ENCODE results near the gene CXCL11.

CXCL11 gene

DNA sequence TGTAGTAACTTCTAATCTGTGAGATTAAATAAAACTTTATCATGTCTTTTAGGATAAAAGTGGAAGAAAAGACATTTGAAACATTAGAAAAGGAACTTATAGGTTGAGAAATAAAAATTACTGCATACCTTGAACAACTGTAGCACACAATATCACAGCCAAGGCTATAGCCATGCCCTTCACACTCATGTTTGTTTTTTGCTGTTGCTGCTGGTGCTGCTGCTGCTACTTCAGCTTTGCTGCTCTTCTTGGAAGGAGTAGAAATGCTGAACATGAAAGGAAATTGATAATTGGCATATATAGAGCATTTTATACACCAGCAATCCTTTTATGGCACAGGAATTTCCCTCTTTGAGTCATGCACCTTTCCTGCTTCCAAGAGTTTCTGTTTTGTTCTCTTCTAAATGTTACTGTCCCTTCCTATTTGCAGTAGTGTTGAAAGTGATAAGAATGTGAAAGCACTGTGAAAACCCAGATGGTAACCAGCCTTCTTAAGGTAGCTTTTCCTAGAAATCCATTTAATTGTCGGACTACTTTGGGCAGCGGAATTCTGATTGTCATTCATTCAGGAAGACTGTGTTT lies at the start of gene CXCL11:
CXCL11 (minus strand) TSS at position 272 of the 582 bp plus-strand sequence; CDS start at position 189, 83 bp downstream.
- Histone ChIP-seq H3K27ac (ENCODE audit: low read depth, low read length) (no peak within 1 kb of the TSS), H3K9ac (ENCODE audit: low read depth in 1 of 2, low read length in 2 of 2) (no peak within 1 kb of the TSS), H3K4me1 (ENCODE audit: control insufficient read depth in 1 of 2, insufficient read depth in 2 of 2, low read length in 2 of 2) (no peaks in the 10 kb centered on the region), H3K36me3 (ENCODE audit: control insufficient read depth in 1 of 2, insufficient read depth in 2 of 2, low read length in 2 of 2) (no peaks in the 10 kb centered on the region), H3K27me3 (ENCODE audit: control insufficient read depth in 1 of 2, insufficient read depth in 2 of 2, low read length in 2 of 2) (no peaks in the 10 kb centered on the region), H3K9me3 (ENCODE audit: control insufficient read depth in 1 of 2, low read length in 2 of 2) (no peaks in the 10 kb centered on the region), H3K4me3 (ENCODE audit: low read depth in 1 of 2, low read length in 2 of 2) (no peak within 1 kb of the TSS)

DNA sequence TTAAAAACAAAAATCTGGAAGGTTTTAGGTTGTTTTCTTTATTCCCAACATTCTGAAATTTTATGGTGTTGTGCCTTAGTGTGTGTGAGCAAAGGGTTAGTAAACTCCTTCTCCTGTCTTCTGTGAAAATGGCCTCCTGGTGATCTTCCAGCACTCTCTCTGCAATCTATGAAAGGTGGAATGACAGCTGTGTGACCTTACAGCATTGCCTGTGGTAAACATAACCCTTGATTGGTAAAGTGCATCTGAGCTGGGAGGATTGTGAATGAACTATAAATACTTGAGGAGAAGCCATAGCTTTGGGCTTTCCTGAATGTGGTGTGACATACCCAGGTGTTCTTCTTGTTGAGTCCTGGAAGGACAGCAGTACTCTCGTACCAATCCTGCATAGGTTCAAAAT lies 48.7 kb upstream of the CXCL11 start:
- peaks cover 0 to 4% of the 10 kb centered on the region in 2 donors for H3K27me3 ChIP-seq (ENCODE audit: control insufficient read depth in 1 of 2, insufficient read depth in 2 of 2, low read length in 2 of 2)
- no peak overlapping the region for H3K4me3 ChIP-seq (ENCODE audit: low read depth in 1 of 2, low read length in 2 of 2)
- H3K9ac ChIP-seq (ENCODE audit: low read depth in 1 of 2, low read length in 2 of 2) = no peak overlapping the region
- H3K27ac ChIP-seq (ENCODE audit: low read depth, low read length) = no peak overlapping the region
- H3K36me3 ChIP-seq (ENCODE audit: control insufficient read depth in 1 of 2, insufficient read depth in 2 of 2, low read length in 2 of 2) = no peaks in the 10 kb centered on the region
- H3K9me3 ChIP-seq (ENCODE audit: control insufficient read depth in 1 of 2, low read length in 2 of 2) = no peaks in the 10 kb centered on the region
- H3K4me1 ChIP-seq (ENCODE audit: control insufficient read depth in 1 of 2, insufficient read depth in 2 of 2, low read length in 2 of 2) = no peaks in the 10 kb centered on the region

DNA sequence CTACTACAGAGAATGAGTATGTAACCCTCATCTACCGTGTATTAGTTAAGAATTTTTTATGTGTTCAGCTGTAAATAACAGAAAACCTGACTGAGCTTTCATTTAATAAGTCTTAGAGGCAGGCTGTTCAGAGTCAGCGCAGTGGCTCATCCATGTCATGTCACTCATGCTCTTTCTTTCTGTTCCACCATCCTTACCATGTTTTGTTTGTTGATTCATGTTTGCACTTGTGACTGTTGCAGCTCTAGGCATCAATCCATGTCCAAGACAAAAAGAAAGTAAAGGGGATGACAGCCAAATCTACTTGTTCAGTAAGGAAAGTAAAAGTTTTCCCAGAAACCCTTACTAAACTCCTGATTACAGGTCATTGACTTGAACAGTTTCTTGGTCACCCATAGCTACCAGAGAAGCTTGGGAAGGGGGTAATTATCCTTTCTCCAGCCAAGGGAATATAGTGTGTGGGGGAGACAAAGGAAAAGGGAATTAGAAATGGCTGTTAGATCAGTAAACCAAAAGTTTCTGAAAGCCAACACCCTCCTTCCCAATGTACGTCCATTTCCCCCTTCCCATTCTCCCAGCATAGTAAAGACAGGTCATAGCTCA lies 47.6 kb upstream of the CXCL11 start:
- Histone ChIP-seq H3K4me1 (ENCODE audit: control insufficient read depth in 1 of 2, insufficient read depth in 2 of 2, low read length in 2 of 2) (no peaks in the 10 kb centered on the region), H3K9ac (ENCODE audit: low read depth in 1 of 2, low read length in 2 of 2) (no peak overlapping the region), H3K27me3 (ENCODE audit: control insufficient read depth in 1 of 2, insufficient read depth in 2 of 2, low read length in 2 of 2) (peaks cover 0 to 4% of the 10 kb centered on the region in 2 donors), H3K27ac (ENCODE audit: low read depth, low read length) (no peak overlapping the region), H3K4me3 (ENCODE audit: low read depth in 1 of 2, low read length in 2 of 2) (no peak overlapping the region), H3K9me3 (ENCODE audit: control insufficient read depth in 1 of 2, low read length in 2 of 2) (no peaks in the 10 kb centered on the region), H3K36me3 (ENCODE audit: control insufficient read depth in 1 of 2, insufficient read depth in 2 of 2, low read length in 2 of 2) (no peaks in the 10 kb centered on the region)

DNA sequence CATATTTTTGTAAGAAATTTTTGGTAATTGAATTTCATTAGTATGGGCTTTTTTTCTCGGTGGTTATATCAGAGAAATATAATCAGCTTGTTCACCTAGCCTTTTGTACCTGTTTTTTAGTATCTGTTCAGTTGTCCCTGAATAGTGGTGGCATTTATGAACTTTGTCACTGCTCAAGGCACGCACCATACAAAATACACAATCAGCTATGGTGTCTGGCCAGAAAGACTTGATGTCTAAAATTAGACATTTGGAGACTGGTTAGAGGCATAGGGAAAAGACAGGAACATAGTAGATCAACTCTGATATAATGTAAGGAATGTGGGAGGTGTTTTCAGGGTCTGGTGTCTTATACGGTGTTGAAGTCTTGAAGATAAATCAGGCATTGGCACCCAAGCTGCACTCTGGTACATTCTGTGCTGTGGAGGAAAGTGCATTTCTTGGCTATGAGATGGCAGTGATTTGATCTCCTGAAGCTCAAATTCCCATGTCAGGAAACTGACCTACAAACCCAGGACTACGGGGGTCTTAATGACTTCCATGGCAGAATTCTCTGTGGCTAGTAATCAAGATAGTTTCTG lies 42.3 kb upstream of the CXCL11 start:
- Histone ChIP-seq H3K27ac (ENCODE audit: low read depth, low read length) (no peak overlapping the region), H3K36me3 (ENCODE audit: control insufficient read depth in 1 of 2, insufficient read depth in 2 of 2, low read length in 2 of 2) (no peaks in the 10 kb centered on the region), H3K9me3 (ENCODE audit: control insufficient read depth in 1 of 2, low read length in 2 of 2) (no peaks in the 10 kb centered on the region), H3K4me1 (ENCODE audit: control insufficient read depth in 1 of 2, insufficient read depth in 2 of 2, low read length in 2 of 2) (no peaks in the 10 kb centered on the region), H3K27me3 (ENCODE audit: control insufficient read depth in 1 of 2, insufficient read depth in 2 of 2, low read length in 2 of 2) (peaks cover 0 to 4% of the 10 kb centered on the region in 2 donors), H3K4me3 (ENCODE audit: low read depth in 1 of 2, low read length in 2 of 2) (no peak overlapping the region), H3K9ac (ENCODE audit: low read depth in 1 of 2, low read length in 2 of 2) (no peak overlapping the region)

- Histone ChIP-seq H3K4me3 (ENCODE audit: low read depth in 1 of 2, low read length in 2 of 2) (no peak overlapping the region), H3K27ac (ENCODE audit: low read depth, low read length) (no peak overlapping the region), H3K9me3 (ENCODE audit: control insufficient read depth in 1 of 2, low read length in 2 of 2) (no peaks in the 10 kb centered on the region), H3K36me3 (ENCODE audit: control insufficient read depth in 1 of 2, insufficient read depth in 2 of 2, low read length in 2 of 2) (no peaks in the 10 kb centered on the region), H3K27me3 (ENCODE audit: control insufficient read depth in 1 of 2, insufficient read depth in 2 of 2, low read length in 2 of 2) (peaks cover 0 to 4% of the 10 kb centered on the region in 2 donors), H3K4me1 (ENCODE audit: control insufficient read depth in 1 of 2, insufficient read depth in 2 of 2, low read length in 2 of 2) (no peaks in the 10 kb centered on the region), H3K9ac (ENCODE audit: low read depth in 1 of 2, low read length in 2 of 2) (no peak overlapping the region)
Measured at GRCh38 chr4:76074993-76075600, 39.2 kb upstream of the CXCL11 start.

DNA sequence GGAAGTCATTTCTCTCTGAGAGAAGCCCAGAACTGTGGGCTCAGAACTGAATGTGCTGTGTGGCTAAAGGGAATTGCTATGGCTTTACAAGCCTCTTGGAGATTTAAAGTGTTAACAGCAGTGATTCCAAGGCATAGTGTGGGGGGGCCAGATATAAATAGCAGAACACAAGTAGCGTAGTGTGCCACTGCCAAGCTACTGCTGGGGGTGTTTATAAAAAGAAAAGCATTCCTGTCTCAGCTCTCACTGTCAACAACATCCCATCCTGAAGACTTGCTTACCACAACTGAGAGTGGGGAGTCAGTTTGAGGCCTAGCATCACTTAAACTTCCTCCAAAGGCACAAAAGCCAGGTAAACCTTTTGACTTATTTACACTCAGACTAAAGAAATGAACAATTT lies 38.6 kb upstream of the CXCL11 start, which contains the start of gene ART3:
ART3 (plus strand) TSS at position 242 of the 400 bp plus-strand sequence. CDS start 1,181 bp downstream, outside the sequence.
- no peaks in the 10 kb centered on the region for H3K4me1 ChIP-seq (ENCODE audit: control insufficient read depth in 1 of 2, insufficient read depth in 2 of 2, low read length in 2 of 2)
- H3K27me3 ChIP-seq (ENCODE audit: control insufficient read depth in 1 of 2, insufficient read depth in 2 of 2, low read length in 2 of 2) = no peaks in the 10 kb centered on the region
- H3K9me3 ChIP-seq (ENCODE audit: control insufficient read depth in 1 of 2, low read length in 2 of 2) = no peaks in the 10 kb centered on the region
- H3K9ac ChIP-seq (ENCODE audit: low read depth in 1 of 2, low read length in 2 of 2) = no peak within 1 kb of the TSS
- H3K4me3 ChIP-seq (ENCODE audit: low read depth in 1 of 2, low read length in 2 of 2) = no peak within 1 kb of the TSS
- no peak within 1 kb of the TSS for H3K27ac ChIP-seq (ENCODE audit: low read depth, low read length)
- H3K36me3 ChIP-seq (ENCODE audit: control insufficient read depth in 1 of 2, insufficient read depth in 2 of 2, low read length in 2 of 2) = no peaks in the 10 kb centered on the region

DNA sequence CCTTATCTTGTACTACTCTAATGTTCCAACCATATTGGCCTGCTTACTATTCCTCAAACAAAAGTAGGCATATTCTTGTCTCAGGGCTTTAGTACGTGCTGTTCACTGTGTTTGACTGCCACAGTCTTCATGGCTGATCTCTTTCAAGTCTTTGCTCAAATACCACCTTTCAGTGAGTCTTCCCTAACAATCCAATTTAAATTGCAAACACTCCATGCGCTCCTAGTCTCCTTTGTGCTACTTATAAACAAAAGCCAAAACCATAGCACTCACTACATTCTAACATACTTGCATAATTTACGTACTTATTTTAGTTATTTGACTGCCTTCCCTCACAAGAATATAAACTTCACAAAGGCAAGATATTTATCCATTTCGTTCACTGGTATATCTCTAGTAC lies 36.9 kb upstream of the CXCL11 start:
- Histone ChIP-seq H3K27ac (ENCODE audit: low read depth, low read length) (no peak overlapping the region), H3K9ac (ENCODE audit: low read depth in 1 of 2, low read length in 2 of 2) (no peak overlapping the region), H3K27me3 (ENCODE audit: control insufficient read depth in 1 of 2, insufficient read depth in 2 of 2, low read length in 2 of 2) (no peaks in the 10 kb centered on the region), H3K4me3 (ENCODE audit: low read depth in 1 of 2, low read length in 2 of 2) (no peak overlapping the region), H3K36me3 (ENCODE audit: control insufficient read depth in 1 of 2, insufficient read depth in 2 of 2, low read length in 2 of 2) (no peaks in the 10 kb centered on the region), H3K9me3 (ENCODE audit: control insufficient read depth in 1 of 2, low read length in 2 of 2) (no peaks in the 10 kb centered on the region), H3K4me1 (ENCODE audit: control insufficient read depth in 1 of 2, insufficient read depth in 2 of 2, low read length in 2 of 2) (no peaks in the 10 kb centered on the region)

DNA sequence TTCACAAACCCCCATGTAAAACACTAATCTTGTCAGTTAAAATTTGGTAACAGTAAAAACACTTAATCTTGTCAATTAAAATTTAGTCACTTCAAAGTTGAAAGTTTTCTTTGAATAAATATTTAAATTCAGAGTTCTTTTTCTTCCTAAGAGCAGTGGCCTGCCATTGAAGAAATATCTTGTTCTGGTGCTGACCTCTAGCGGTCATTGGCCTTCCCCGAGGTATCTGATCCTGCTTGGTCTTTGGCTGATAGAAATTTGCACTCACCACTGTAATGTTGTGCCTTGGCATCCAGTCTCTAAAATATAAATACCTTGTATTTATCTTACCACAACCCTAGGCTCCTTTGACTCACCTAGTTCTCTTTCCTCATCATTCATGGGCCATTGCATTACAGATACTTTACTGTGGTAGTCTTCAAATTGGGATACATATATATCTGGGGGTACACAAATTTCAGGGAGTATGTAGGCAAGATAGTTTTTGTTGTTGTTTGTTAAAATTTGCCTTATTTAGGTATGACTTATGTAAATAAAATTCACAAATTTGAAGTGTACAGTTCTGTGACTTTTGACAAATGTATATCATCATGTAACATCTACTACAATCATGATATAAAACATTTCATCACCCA lies 31.9 kb upstream of the CXCL11 start:
- no peaks in the 10 kb centered on the region for H3K36me3 ChIP-seq (ENCODE audit: control insufficient read depth in 1 of 2, insufficient read depth in 2 of 2, low read length in 2 of 2)
- no peaks in the 10 kb centered on the region for H3K27me3 ChIP-seq (ENCODE audit: control insufficient read depth in 1 of 2, insufficient read depth in 2 of 2, low read length in 2 of 2)
- H3K9me3 ChIP-seq (ENCODE audit: control insufficient read depth in 1 of 2, low read length in 2 of 2) = no peaks in the 10 kb centered on the region
- H3K27ac ChIP-seq (ENCODE audit: low read depth, low read length) = no peak overlapping the region
- no peaks in the 10 kb centered on the region for H3K4me1 ChIP-seq (ENCODE audit: control insufficient read depth in 1 of 2, insufficient read depth in 2 of 2, low read length in 2 of 2)
- H3K9ac ChIP-seq (ENCODE audit: low read depth in 1 of 2, low read length in 2 of 2) = no peak overlapping the region
- no peak overlapping the region for H3K4me3 ChIP-seq (ENCODE audit: low read depth in 1 of 2, low read length in 2 of 2)

- no peaks in the 10 kb centered on the region for H3K4me1 ChIP-seq (ENCODE audit: control insufficient read depth in 1 of 2, insufficient read depth in 2 of 2, low read length in 2 of 2)
- H3K36me3 ChIP-seq (ENCODE audit: control insufficient read depth in 1 of 2, insufficient read depth in 2 of 2, low read length in 2 of 2) = no peaks in the 10 kb centered on the region
- H3K4me3 ChIP-seq (ENCODE audit: low read depth in 1 of 2, low read length in 2 of 2) = no peak overlapping the region
- H3K9me3 ChIP-seq (ENCODE audit: control insufficient read depth in 1 of 2, low read length in 2 of 2) = no peaks in the 10 kb centered on the region
- H3K27me3 ChIP-seq (ENCODE audit: control insufficient read depth in 1 of 2, insufficient read depth in 2 of 2, low read length in 2 of 2) = no peaks in the 10 kb centered on the region
- H3K9ac ChIP-seq (ENCODE audit: low read depth in 1 of 2, low read length in 2 of 2) = no peak overlapping the region
- H3K27ac ChIP-seq (ENCODE audit: low read depth, low read length) = no peak overlapping the region
Measured at GRCh38 chr4:76066546-76066945, 30.7 kb upstream of the CXCL11 start.

- Histone ChIP-seq H3K36me3 (ENCODE audit: control insufficient read depth in 1 of 2, insufficient read depth in 2 of 2, low read length in 2 of 2) (no peaks in the 10 kb centered on the region), H3K4me3 (ENCODE audit: low read depth in 1 of 2, low read length in 2 of 2) (no peak overlapping the region), H3K9me3 (ENCODE audit: control insufficient read depth in 1 of 2, low read length in 2 of 2) (no peaks in the 10 kb centered on the region), H3K9ac (ENCODE audit: low read depth in 1 of 2, low read length in 2 of 2) (no peak overlapping the region), H3K27ac (ENCODE audit: low read depth, low read length) (no peak overlapping the region), H3K27me3 (ENCODE audit: control insufficient read depth in 1 of 2, insufficient read depth in 2 of 2, low read length in 2 of 2) (no peaks in the 10 kb centered on the region), H3K4me1 (ENCODE audit: control insufficient read depth in 1 of 2, insufficient read depth in 2 of 2, low read length in 2 of 2) (peaks cover 0 to 29% of the 10 kb centered on the region in 2 donors)
Measured at GRCh38 chr4:76061982-76062381, 26.1 kb upstream of the CXCL11 start.

Data from duodenal mucosa (tissue), 2 donors.